Measurements from ENCODE around the gene TJP1.

TJP1 gene

GRCh38 chr15:29838352-29839010, 16.2 kb upstream of the TJP1 start:
- no peak for TF ChIP-seq CTCF (IDR thresholded peaks at IDR 0.05; ENCODE audit: insufficient read depth, low read length, poor library complexity, severe bottlenecking)
- Histone ChIP-seq H3K36me3 (ENCODE audit: control insufficient read depth, insufficient read depth, low read length) (no peaks in the 10 kb centered on the region), H3K27me3 (replicated peaks; ENCODE audit: control insufficient read depth, insufficient read depth, low read length) (no peaks in the 10 kb centered on the region), H3K4me3 (replicated peaks; ENCODE audit: low read depth, low read length) (no peak overlapping the region)
- no peak for DNase-seq (ENCODE audit: extremely low read depth, insufficient read length)

- no peaks in the 10 kb centered on the region for H3K36me3 ChIP-seq (ENCODE audit: control insufficient read depth, insufficient read depth, low read length)
- TF ChIP-seq CTCF (IDR thresholded peaks at IDR 0.05; ENCODE audit: insufficient read depth, low read length, poor library complexity, severe bottlenecking), result no peak
- no peaks in the 10 kb centered on the region for H3K27me3 ChIP-seq (replicated peaks; ENCODE audit: control insufficient read depth, insufficient read depth, low read length)
- H3K4me3 ChIP-seq (replicated peaks; ENCODE audit: low read depth, low read length), result no peak overlapping the region
- no peak for DNase-seq (ENCODE audit: extremely low read depth, insufficient read length)
These were observed 13.0 kb upstream of the TJP1 start for GRCh38 chr15:29835301-29835700.

GRCh38 chr15:29832709-29833108, 10.4 kb upstream of the TJP1 start:
- H3K27me3 ChIP-seq (replicated peaks; ENCODE audit: control insufficient read depth, insufficient read depth, low read length), result no peaks in the 10 kb centered on the region
- no peak for TF ChIP-seq CTCF (IDR thresholded peaks at IDR 0.05; ENCODE audit: insufficient read depth, low read length, poor library complexity, severe bottlenecking)

GRCh38 chr15:29826908-29827820, 4.9 kb upstream of the TJP1 start:
- no peak for TF ChIP-seq CTCF (IDR thresholded peaks at IDR 0.05; ENCODE audit: insufficient read depth, low read length, poor library complexity, severe bottlenecking)
- Histone ChIP-seq H3K4me3 (replicated peaks; ENCODE audit: low read depth, low read length) (no peak overlapping the region), H3K36me3 (ENCODE audit: control insufficient read depth, insufficient read depth, low read length) (no peaks in the 10 kb centered on the region), H3K27me3 (replicated peaks; ENCODE audit: control insufficient read depth, insufficient read depth, low read length) (no peaks in the 10 kb centered on the region; the same call in 1 of the 2 replicates)
- DNase-seq (ENCODE audit: extremely low read depth, insufficient read length), result no peak

More at GRCh38 chr15:29832709-29833108, 10.4 kb upstream of the TJP1 start:
- no peaks in the 10 kb centered on the region for H3K36me3 ChIP-seq (ENCODE audit: control insufficient read depth, insufficient read depth, low read length)
- H3K4me3 ChIP-seq (replicated peaks; ENCODE audit: low read depth, low read length), result no peak overlapping the region
- DNase-seq (ENCODE audit: extremely low read depth, insufficient read length), result no peak

GRCh38 chr15:29825227-29825626, 3.0 kb upstream of the TJP1 start:
- TF ChIP-seq CTCF (IDR thresholded peaks at IDR 0.05; ENCODE audit: insufficient read depth, low read length, poor library complexity, severe bottlenecking), result no peak
- no peak overlapping the region for H3K4me3 ChIP-seq (replicated peaks; ENCODE audit: low read depth, low read length)
- DNase-seq (ENCODE audit: extremely low read depth, insufficient read length), result no peak
- H3K27me3 ChIP-seq (replicated peaks; ENCODE audit: control insufficient read depth, insufficient read depth, low read length), result no peaks in the 10 kb centered on the region; the same call in 1 of the 2 replicates
- H3K36me3 ChIP-seq (ENCODE audit: control insufficient read depth, insufficient read depth, low read length), result no peaks in the 10 kb centered on the region

Measured in GM06990 (cell line).